NOMO-1 (cell line): Measurements from ENCODE around the gene BCL2L1.

Experiments used
- DNase-seq, 2 experiments: peaks; one replicate each; lab custom pipeline; 2025; ENCODE audit not compliant: unreplicated experiment in 2 of 2; lab: John Stamatoyannopoulos, UW

Gene BCL2L1

DNA sequence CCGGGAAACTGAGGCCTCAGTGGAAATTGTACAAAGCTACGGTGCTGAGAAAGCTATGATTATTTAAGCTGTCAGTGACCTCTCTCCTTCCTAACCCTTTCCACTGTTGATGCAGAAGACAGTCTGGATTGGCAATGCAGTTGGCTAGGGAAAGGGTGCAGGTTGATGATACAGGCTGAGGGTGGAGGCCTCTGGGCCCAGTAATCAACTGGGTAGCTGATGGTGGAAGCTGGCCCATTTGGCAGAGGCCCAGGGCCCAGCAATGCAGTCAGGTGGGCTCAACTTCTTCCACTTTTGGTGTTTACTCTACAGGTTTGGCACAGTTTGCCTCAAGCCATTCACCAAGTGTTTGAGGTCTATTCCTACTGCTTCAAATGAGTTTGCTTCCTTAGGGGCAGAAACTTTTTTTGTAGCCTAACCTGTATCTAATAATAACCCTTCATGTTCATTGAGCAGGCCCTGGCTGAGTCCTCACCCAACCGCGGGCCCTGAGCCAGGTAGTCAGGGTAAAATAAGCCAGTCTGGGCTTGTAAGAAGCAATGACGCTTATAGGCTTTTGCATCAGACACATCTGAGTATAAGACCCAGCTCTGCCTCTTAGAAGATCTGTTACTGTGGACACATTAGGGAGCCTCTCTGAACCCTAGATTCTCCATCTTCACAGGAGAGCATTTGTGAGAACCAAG lies 12.1 kb downstream of the BCL2L1 start:
- no peak for DNase-seq

DNA sequence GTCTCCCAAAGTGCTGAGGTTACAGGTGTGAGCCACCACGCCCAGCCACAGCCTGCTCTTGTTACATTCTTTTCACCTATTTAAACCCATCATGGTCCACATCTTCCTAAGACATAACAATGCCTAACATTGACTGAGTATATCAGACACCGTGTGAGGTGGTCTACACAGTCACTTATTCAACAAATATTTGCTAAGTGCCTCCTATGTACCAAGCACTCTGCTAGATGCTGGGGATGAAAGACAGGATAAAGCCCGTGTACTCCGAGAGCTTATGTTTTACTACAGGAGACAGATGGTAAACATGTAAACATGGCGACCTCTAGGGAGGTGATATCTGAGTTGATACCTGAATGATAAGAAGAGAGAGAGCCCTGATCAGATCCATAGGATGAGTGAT lies 12.7 kb downstream of the BCL2L1 start:
- no peak for DNase-seq

GRCh38 chr20:31708736-31709534 lies 13.7 kb downstream of the BCL2L1 start:
- DNase-seq = no peak

DNA sequence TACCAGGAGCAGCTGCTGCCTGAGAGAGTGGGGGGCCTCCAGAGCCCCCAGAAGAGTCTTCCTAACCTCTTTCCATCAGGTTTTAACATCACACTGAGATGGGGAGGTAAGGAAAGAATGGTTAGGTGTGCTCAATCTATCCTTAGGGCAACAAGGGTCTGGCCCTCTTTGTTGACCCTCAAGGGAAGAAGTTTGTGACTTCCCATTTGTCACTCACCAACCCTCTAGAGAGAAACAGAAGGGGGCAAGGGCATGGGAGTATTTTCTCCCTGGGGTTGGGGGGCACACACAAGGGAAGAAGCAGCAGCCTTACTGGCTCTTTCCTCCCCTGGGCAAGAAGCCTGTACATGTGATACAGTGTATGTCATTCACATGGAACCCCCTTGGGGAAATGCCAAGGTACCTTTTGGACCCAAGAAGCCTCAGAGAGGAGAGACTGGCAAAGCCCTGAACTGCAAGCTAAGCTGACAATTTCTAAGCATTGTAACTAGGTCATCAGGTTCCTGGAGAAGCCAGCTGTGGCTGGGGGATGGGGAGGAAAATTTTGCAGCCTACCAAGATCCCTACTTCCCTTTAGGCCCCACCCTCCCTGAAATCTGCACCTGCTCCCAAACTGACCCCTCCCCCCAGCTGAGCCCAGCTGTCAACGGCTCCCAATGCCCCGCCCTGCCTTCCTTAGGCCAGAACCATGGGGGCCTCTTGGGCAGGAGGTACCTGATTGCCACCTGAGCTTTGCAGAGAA lies 14.5 kb downstream of the BCL2L1 start:
- DNase-seq = no peak

- DNase-seq = no peak
Observed at GRCh38 chr20:31707258-31707615, 15.4 kb downstream of the BCL2L1 start.

DNA sequence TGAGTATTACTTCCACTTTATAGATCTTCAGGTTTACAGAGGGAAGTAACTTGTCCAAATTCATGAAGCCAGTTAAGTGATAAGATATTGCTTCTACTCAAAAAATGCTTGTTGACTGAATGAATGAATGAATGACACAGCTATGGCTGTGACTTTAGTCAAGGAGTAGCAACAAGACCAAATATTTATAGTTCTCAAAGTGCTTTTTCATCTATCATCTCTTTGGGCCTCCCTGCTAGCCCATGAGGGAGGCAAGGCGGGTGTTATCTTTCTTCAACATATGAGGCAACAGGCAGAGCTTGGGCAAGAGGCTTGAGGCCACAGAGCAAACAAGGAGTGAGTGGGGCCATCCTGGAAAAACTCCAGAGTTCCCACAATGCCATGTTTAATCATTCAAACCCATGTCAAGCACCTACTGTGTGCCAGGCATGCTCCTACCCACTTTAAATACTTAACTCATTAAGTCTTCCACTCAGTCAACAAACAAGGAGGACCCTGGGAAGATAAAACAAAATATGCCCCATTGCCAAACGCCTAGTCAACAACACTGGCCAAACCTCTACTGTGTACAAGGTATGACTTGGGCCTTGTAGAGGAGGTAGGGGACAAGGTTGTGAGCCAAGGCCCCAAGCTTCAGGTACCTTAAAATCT lies 15.9 kb downstream of the BCL2L1 start:
- peak in 1 of 2 experiments; percentile 3 for DNase-seq

DNA sequence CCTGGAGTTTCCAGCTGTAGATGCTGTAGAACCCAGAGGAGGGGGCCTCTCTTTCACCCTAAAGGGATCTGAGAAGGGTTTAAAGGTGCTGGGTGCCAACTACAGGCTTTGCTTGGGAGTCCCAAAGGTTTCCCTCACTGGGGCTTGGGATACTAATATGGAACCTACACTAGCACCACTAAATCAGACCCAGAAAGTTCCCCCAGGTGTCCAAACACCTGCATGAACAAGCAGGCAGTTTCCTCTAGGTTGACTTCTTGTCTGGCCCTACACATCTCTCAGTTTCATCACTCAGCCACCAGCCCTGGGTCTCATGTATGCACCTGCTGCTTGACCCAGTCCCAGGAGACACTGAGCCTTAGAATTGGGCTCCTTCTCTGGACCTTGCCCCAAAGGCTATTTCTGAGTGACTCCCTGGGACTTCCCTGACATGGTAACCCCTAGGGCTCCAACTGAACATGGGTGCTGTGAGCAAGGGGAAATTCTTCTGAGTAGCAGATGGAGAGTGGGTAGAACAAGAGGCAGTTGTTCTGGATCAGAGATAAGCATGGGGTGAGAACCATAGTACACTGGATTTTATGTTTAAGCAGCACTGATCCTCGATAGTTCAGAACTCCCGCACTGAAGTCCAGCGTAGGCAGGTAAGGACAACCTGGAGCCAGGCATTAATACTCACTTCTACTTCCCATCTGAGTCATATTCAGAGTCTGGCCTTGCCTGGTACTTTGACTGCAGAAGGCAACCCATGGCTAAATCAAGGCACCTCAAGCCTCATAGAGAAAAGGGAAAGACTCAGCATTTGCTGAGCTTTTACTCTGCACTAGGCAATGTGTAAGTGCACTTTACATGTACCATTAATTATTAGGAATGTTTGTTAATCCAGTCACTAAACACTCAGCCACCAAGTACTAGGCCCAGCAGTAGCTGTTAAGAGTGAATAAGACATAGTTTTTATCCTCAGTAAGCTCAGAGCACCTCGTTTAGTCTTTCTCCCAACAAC lies 16.8 kb downstream of the BCL2L1 start:
- DNase-seq = no peak

- no peak for DNase-seq
Observed at GRCh38 chr20:31705191-31705590, 17.5 kb downstream of the BCL2L1 start.

GRCh38 chr20:31704225-31705119 lies 18.2 kb downstream of the BCL2L1 start:
- no peak for DNase-seq

DNA sequence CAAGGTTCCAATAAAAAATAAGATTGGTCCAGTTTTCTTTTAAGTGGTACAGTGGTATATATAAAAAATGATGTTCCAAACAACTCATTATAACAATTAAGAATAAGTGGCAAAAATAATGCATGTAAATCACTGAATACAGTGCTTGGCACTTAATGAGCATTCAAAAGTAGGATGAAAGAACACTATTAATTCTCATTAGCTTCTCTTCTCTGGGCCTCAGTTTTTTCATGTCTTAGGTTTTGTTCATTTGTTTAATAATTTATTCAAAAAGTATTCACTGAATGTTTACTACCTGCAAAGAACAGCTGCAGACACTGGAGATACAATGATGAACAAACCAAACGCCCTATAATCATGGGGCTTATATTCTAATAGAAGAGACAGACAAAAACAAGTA lies 21.1 kb downstream of the BCL2L1 start:
- no peak for DNase-seq

- DNase-seq = no peak
Observed at GRCh38 chr20:31700747-31701146, 21.9 kb downstream of the BCL2L1 start.

- DNase-seq = no peak
Observed at GRCh38 chr20:31699801-31700728, 22.6 kb downstream of the BCL2L1 start.

DNA sequence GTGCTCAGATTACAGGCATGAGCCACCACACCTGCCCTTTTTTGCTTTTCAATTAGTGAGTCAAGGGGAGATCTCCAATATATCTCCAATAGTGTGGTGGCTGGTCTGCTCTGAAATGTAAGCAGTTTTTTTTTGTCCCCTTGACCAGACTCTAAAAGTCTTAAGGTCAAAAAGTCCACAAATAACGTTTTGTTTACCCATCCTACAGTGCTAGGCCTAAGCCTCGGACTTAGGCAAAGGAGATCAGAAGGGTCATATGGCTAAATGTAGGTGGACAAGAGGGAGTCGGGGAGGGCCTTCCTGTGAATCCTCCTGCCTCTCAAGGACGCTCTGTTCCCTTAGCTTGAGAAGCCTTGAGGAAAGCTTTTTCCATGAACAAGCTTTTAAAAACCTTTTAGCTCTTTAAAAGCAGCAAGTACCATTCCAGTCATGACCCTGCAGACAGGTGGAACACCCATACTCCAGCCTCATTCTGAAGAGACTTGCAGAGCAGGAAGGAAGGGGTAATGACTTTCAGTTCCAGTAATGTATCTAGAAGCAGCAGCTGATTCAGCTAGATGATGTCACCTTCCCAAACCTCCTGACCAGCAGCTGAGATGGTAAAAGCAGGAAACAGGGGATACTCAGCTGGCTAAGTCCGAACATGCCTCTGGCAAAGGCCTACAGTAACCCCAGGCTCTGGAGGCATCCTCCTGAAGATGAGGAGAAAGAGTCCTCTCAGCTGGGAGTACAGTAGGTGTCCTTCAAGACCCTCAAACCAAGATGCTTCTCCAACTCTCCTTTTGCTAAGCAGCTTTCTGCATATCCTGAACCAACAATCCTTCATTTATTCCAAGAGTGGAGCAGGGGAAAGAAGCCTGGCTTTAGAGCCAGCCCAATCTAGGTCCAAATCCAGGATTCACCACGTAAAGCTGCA lies 23.6 kb downstream of the BCL2L1 start:
- DNase-seq = peak in 1 of 2 experiments; percentile 56

DNA sequence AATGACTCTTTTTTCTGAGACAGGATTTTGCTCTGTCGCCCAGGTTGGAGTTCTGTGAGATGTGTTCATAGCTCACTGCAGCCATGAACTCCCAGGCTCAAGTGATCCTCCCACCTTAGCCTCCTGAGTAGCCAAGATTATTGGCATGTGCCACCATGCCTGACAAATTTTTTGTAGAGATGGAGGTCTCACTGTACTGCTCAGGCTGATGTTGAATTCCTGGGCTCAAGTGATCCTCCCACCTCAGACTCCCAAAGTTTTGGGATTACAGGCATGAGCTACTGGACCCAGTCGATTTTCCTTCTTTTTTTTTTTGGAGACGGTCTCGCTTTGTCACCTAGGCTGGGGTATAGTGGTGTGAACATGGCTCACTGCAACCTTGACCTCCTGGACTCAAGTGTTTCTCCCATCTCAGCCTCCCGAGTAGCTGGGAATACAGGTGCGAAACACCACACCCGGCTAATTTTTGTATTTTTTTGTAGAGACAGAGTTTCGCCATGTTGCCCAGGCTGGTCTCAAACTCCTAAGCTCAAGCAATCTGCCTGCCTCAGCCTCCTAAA lies 24.3 kb downstream of the BCL2L1 start:
- DNase-seq = no peak

DNA sequence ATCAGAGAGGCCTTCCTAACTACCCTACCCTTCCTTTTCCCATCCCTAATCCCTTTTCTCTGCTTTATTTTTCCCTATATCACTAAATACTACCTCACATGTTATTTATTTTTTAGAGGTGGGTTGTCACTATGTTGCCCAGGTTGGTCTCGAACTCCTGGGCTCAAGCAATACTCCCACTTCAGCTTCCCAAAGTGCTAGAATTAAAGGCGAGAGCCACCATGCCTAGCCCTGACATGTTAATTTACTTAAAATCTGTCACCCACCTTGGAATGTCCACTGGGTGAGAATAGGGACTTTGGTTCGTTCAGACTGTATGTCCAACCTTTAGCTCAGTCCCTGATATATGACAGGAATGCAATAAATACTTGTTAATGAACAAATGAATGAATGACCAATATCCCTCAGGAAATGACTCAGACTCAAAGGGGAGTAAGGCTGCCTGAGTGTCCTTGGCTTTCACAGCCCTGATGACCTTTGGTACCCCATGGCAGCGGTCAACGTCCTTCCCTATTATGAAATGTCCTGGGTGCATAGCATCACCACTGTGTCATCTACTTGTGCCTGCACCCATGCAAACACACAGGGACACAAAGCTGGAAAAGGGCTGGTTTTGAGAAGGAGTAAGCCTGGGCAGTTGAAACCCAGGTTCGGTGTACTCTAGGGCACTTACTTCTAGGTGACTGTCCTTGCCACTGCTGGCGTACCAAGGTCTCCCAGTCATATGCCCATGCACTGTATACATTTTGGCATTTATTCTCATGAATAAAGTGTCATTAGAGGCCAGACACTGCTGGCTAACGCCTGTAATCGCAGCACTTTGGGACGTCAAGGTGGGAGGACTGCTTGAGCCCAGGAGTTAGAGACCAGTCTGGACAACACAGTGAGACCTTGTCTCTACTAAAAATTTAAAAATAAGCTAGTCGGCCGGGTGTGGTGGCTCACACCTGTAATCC lies 26.5 kb downstream of the BCL2L1 start:
- no peak for DNase-seq
